Calu3 (cell line): Measurements from ENCODE around the gene BEND7. TPM values are rescaled to one million over a fixed set of nuclear protein-coding genes. Genes with fewer than 3 reads are reported as not detected.

Experiments used
- BruUV-seq: library from RNA; stranded (reverse); fragments of 400-500 nt; replicated peaks from 2 replicates; lab custom pipeline; 2021; lab: Mats Ljungman, UMichigan
- CTCF ChIA-PET: fragments of 300-600 bp; sonication (Branson Sonifier 250); formaldehyde crosslinking; loops from one replicate; lab custom pipeline; 2022; ENCODE audit warnings: antibody characterized with exemption; lab: Charles Lee
- DNase-seq: peaks from one replicate; pipeline ENCODE4 v3.0.0; 2022
- H3K27ac Mint-ChIP-seq: one replicate; pipeline ENCODE4 v1.8.0; 2022; ENCODE audit warnings: mixed read lengths; ENCODE audit not compliant: unreplicated experiment
- H3K27me3 Mint-ChIP-seq: one replicate; pipeline ENCODE4 v1.8.0; 2022; ENCODE audit warnings: mixed read lengths; ENCODE audit not compliant: unreplicated experiment
- H3K36me3 Mint-ChIP-seq: one replicate; pipeline ENCODE4 v1.8.0; 2022; ENCODE audit warnings: mild to moderate bottlenecking, moderate library complexity, mixed read lengths; ENCODE audit not compliant: insufficient read depth, unreplicated experiment
- H3K4me1 Mint-ChIP-seq: one replicate; pipeline ENCODE4 v1.8.0; 2022; ENCODE audit warnings: mild to moderate bottlenecking, low read depth, mixed read lengths; ENCODE audit not compliant: unreplicated experiment
- H3K4me3 Mint-ChIP-seq: one replicate; pipeline ENCODE4 v1.8.0; 2022; ENCODE audit warnings: mild to moderate bottlenecking, low read depth, moderate library complexity, mixed read lengths; ENCODE audit not compliant: unreplicated experiment
- H3K9me3 Mint-ChIP-seq: one replicate; pipeline ENCODE4 v1.8.0; 2022; ENCODE audit warnings: low read depth, mixed read lengths; ENCODE audit not compliant: unreplicated experiment
- intact Hi-C: fragments of 100-400 bp; cut with micrococcal nuclease; formaldehyde crosslinking; loops from one replicate; pipeline ENCODE4 v1.10.0; 2022; ENCODE audit not compliant: unreplicated experiment
- total RNA-seq: library from RNA; stranded (reverse); gene quantifications from 2 replicates; pipeline ENCODE4 v1.2.3, GENCODE V29; 2022
- TF ChIP-seq, protein P1 (sequence below): fragments of 200-600 bp; IDR thresholded peaks from one replicate; pipeline ENCODE4 v1.8.0; 2022; ENCODE audit warnings: antibody characterized with exemption; ENCODE audit not compliant: unreplicated experiment

The BEND7 gene
- total RNA-seq, 1 experiment from 2014 or later, result 8.3 TPM

- Mint-ChIP-seq H3K4me1 (no peaks in the 10 kb centered on the region), H3K27me3 (no peaks in the 10 kb centered on the region), H3K4me3 (no peak overlapping the region), H3K36me3 (no peaks in the 10 kb centered on the region), H3K27ac (no peak overlapping the region), H3K9me3 (no peaks in the 10 kb centered on the region)
- intact Hi-C loops, result no loop called here
- BruUV-seq, result no TSS peak
- CTCF ChIA-PET, result interaction anchor here (0.7 kb wide), 1 partner anchor 114 kb away, joined by 5 read pairs; no protein-coding TSS in a partner anchor
- no peak for DNase-seq
- TF ChIP-seq, protein P1, sequence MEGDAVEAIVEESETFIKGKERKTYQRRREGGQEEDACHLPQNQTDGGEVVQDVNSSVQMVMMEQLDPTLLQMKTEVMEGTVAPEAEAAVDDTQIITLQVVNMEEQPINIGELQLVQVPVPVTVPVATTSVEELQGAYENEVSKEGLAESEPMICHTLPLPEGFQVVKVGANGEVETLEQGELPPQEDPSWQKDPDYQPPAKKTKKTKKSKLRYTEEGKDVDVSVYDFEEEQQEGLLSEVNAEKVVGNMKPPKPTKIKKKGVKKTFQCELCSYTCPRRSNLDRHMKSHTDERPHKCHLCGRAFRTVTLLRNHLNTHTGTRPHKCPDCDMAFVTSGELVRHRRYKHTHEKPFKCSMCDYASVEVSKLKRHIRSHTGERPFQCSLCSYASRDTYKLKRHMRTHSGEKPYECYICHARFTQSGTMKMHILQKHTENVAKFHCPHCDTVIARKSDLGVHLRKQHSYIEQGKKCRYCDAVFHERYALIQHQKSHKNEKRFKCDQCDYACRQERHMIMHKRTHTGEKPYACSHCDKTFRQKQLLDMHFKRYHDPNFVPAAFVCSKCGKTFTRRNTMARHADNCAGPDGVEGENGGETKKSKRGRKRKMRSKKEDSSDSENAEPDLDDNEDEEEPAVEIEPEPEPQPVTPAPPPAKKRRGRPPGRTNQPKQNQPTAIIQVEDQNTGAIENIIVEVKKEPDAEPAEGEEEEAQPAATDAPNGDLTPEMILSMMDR, result no peak
Observed at GRCh38 chr10:13491747-13492360, 37.0 kb downstream of the BEND7 start.

GRCh38 chr10:13490503-13490902 lies 38.3 kb downstream of the BEND7 start:
- Mint-ChIP-seq H3K27ac (no peak overlapping the region), H3K4me3 (no peak overlapping the region), H3K4me1 (no peaks in the 10 kb centered on the region), H3K9me3 (no peaks in the 10 kb centered on the region), H3K36me3 (no peaks in the 10 kb centered on the region), H3K27me3 (no peaks in the 10 kb centered on the region)
- DNase-seq, result no peak
- TF ChIP-seq, protein P1, result no peak
- BruUV-seq, result no TSS peak
- CTCF ChIA-PET, result no interaction called here
- intact Hi-C loops, result no loop called here

- Mint-ChIP-seq H3K9me3 (no peaks in the 10 kb centered on the region), H3K4me3 (no peak overlapping the region), H3K36me3 (no peaks in the 10 kb centered on the region), H3K4me1 (no peaks in the 10 kb centered on the region), H3K27ac (no peak overlapping the region), H3K27me3 (no peaks in the 10 kb centered on the region)
- intact Hi-C loops, result no loop called here
- DNase-seq, result no peak
- CTCF ChIA-PET, result no interaction called here
- BruUV-seq, result no TSS peak
- TF ChIP-seq, protein P1, result no peak
Observed at GRCh38 chr10:13489035-13489599, 39.7 kb downstream of the BEND7 start.

- CTCF ChIA-PET, result interaction anchor here (0.5 kb wide), 2 partner anchors 15 to 278 kb away, joined by 3 read pairs; no protein-coding TSS in a partner anchor
- TF ChIP-seq, protein P1, result no peak
- no peaks in the 10 kb centered on the region for H3K4me1 Mint-ChIP-seq
- intact Hi-C loops, result loop anchor here (1.0 kb wide), 1 partner anchor 114 kb away; no protein-coding TSS in a partner anchor
- DNase-seq, result no peak
- H3K27ac Mint-ChIP-seq, result no peak overlapping the region
- H3K36me3 Mint-ChIP-seq, result no peaks in the 10 kb centered on the region
- H3K9me3 Mint-ChIP-seq, result no peaks in the 10 kb centered on the region
- no peaks in the 10 kb centered on the region for H3K27me3 Mint-ChIP-seq
- no TSS peak for BruUV-seq
- no peak overlapping the region for H3K4me3 Mint-ChIP-seq
Observed at GRCh38 chr10:13485623-13486022, 43.2 kb downstream of the BEND7 start.
